ENCODE data around the gene CREBZF. TPM values are rescaled to one million over a fixed set of nuclear protein-coding genes. Genes with fewer than 3 reads are reported as not detected.

Gene CREBZF
- polyA plus RNA-seq, 1 donor (not counting 4 experiments of a cell fraction or from before 2014, with no cell fraction given): 23.8 TPM

- H2AFZ ChIP-seq (ENCODE audit: control insufficient read depth, low read length): peak within 1 kb of the TSS; percentile 97
- H3K27me3 ChIP-seq (ENCODE audit: control insufficient read depth, extremely low read depth, insufficient read depth, low read length): no peaks in the 10 kb centered on the region
- peak within 1 kb of the TSS; percentile 55 to 86 (median 86) for H3K4me3 ChIP-seq (ENCODE audit: control insufficient read depth in 2 of 3, extremely low read depth in 1 of 3, insufficient read depth in 2 of 3, low read depth in 1 of 3, low read length in 3 of 3)
- no peaks in the 10 kb centered on the region for H4K20me1 ChIP-seq (ENCODE audit: control insufficient read depth, extremely low read depth, insufficient read depth, low read length)
- H3K9ac ChIP-seq (ENCODE audit: control insufficient read depth, extremely low read depth, insufficient read depth, low read length): peak within 1 kb of the TSS; percentile 90
- H3K4me1 ChIP-seq (ENCODE audit: control insufficient read depth, extremely low read depth, insufficient read depth, low read length): peaks cover 20% of the 10 kb centered on the region
- dilution Hi-C loops (cut with MboI; ENCODE audit: extremely low pct_ligation_motif_present, low sequenced_read_pairs): no loop called here
- H3K27ac ChIP-seq (ENCODE audit: control insufficient read depth, insufficient read depth, low read length): peak within 1 kb of the TSS; percentile 71
- H3K79me2 ChIP-seq (ENCODE audit: control insufficient read depth, insufficient read depth, low read length): peaks cover 35% of the 10 kb centered on the region
- no peaks in the 10 kb centered on the region for H3K9me1 ChIP-seq (ENCODE audit: control insufficient read depth, extremely low read depth, insufficient read depth, low read length)
- H3K36me3 ChIP-seq (ENCODE audit: control insufficient read depth in 2 of 2, extremely low read depth in 1 of 2, insufficient read depth in 2 of 2, low read length in 2 of 2): no peaks in the 10 kb centered on the region
- TF ChIP-seq CTCF (optimal IDR thresholded peaks at IDR 0.05 in 1 of 3, IDR thresholded peaks at IDR 0.05 in 1 of 3, conservative IDR thresholded peaks at IDR 0.05 in 1 of 3; ENCODE audit: extremely low read depth in 1 of 3, insufficient read depth in 2 of 3, low read length in 3 of 3) (no peak), EZH2 (IDR thresholded peaks at IDR 0.05; ENCODE audit: low read length) (no peak)
- DNase-seq (ENCODE audit: low read depth, low spot score) (no peak), FAIRE-seq (peak; percentile 78)
- peak within 1 kb of the TSS; percentile 98 for H3K4me2 ChIP-seq (ENCODE audit: control insufficient read depth, extremely low read depth, insufficient read depth, low read depth, low read length)
- no peaks in the 10 kb centered on the region for H3K9me3 ChIP-seq (ENCODE audit: control insufficient read depth, low read depth, low read length)
Observed at GRCh38 chr11:85627332-85627997, 37.5 kb downstream of the CREBZF start, which contains the start of gene DLG2. Gene DLG2 (minus strand): TSS chr11:85627344.

- no peaks in the 10 kb centered on the region for H4K20me1 ChIP-seq (ENCODE audit: control insufficient read depth, extremely low read depth, insufficient read depth, low read length)
- no peaks in the 10 kb centered on the region for H3K9me1 ChIP-seq (ENCODE audit: control insufficient read depth, extremely low read depth, insufficient read depth, low read length)
- H3K27me3 ChIP-seq (ENCODE audit: control insufficient read depth, extremely low read depth, insufficient read depth, low read length): no peaks in the 10 kb centered on the region
- H2AFZ ChIP-seq (ENCODE audit: control insufficient read depth, low read length): peak overlapping the region; percentile 97
- TF ChIP-seq CTCF (optimal IDR thresholded peaks at IDR 0.05 in 1 of 3, IDR thresholded peaks at IDR 0.05 in 1 of 3, conservative IDR thresholded peaks at IDR 0.05 in 1 of 3; ENCODE audit: extremely low read depth in 1 of 3, insufficient read depth in 2 of 3, low read length in 3 of 3) (no peak), EZH2 (IDR thresholded peaks at IDR 0.05; ENCODE audit: low read length) (no peak)
- H3K9me3 ChIP-seq (ENCODE audit: control insufficient read depth, low read depth, low read length): no peaks in the 10 kb centered on the region
- H3K36me3 ChIP-seq (ENCODE audit: control insufficient read depth in 2 of 2, extremely low read depth in 1 of 2, insufficient read depth in 2 of 2, low read length in 2 of 2): no peaks in the 10 kb centered on the region
- H3K9ac ChIP-seq (ENCODE audit: control insufficient read depth, extremely low read depth, insufficient read depth, low read length): no peak overlapping the region
- peaks cover 30% of the 10 kb centered on the region for H3K79me2 ChIP-seq (ENCODE audit: control insufficient read depth, insufficient read depth, low read length)
- no peak overlapping the region for H3K27ac ChIP-seq (ENCODE audit: control insufficient read depth, insufficient read depth, low read length)
- DNase-seq (ENCODE audit: low read depth, low spot score) (no peak), FAIRE-seq (no peak)
- peak overlapping the region; percentile 98 for H3K4me2 ChIP-seq (ENCODE audit: control insufficient read depth, extremely low read depth, insufficient read depth, low read depth, low read length)
- no peak overlapping the region for H3K4me3 ChIP-seq (ENCODE audit: control insufficient read depth in 2 of 3, extremely low read depth in 1 of 3, insufficient read depth in 2 of 3, low read depth in 1 of 3, low read length in 3 of 3)
- dilution Hi-C loops (cut with MboI; ENCODE audit: extremely low pct_ligation_motif_present, low sequenced_read_pairs): no loop called here
- H3K4me1 ChIP-seq (ENCODE audit: control insufficient read depth, extremely low read depth, insufficient read depth, low read length): peaks cover 20% of the 10 kb centered on the region
Observed at GRCh38 chr11:85626496-85626895, 38.4 kb downstream of the CREBZF start.
